HEK293 (cell line): Measurements from ENCODE around the gene PLCD4.

Source experiments
- CTCF ChIP-seq: fragments of 450-650 bp; formaldehyde crosslinking; IDR thresholded peaks from 2 replicates; pipeline ENCODE4 v1.5.1; 2016; ENCODE audit warnings: missing biosample characterization, missing genetic modification characterization
- ZNF211 ChIP-seq: fragments of 450-650 bp; formaldehyde crosslinking; IDR thresholded peaks from 2 replicates; pipeline ENCODE4 v1.5.1; 2016; ENCODE audit warnings: low read depth, missing biosample characterization, missing genetic modification characterization
- ZNF513 ChIP-seq: fragments of 450-650 bp; IDR thresholded peaks from 2 replicates; pipeline ENCODE4 v1.5.1; 2018; ENCODE audit warnings: missing biosample characterization, missing genetic modification characterization
- ZNF768 ChIP-seq: fragments of 450-650 bp; formaldehyde crosslinking; IDR thresholded peaks from 2 replicates; pipeline ENCODE4 v1.5.1; 2018; ENCODE audit warnings: missing biosample characterization, mild to moderate bottlenecking, missing genetic modification characterization
- ZNF785 ChIP-seq: fragments of 450-650 bp; formaldehyde crosslinking; IDR thresholded peaks from 2 replicates; pipeline ENCODE4 v1.5.1; 2016; ENCODE audit warnings: missing biosample characterization, missing genetic modification characterization

- no peak for TF ChIP-seq ZNF211 (tag by site-specific recombination)
- TF ChIP-seq ZNF768 (tag by site-specific recombination) = no peak
- TF ChIP-seq CTCF (tag by site-specific recombination) = no peak
- no peak for TF ChIP-seq ZNF785 (tag by site-specific recombination)
- no peak for TF ChIP-seq ZNF513 (tag by site-specific recombination)
Observed at GRCh38 chr2:218564056-218564455, 43.6 kb upstream of the PLCD4 start.
